IMR-90 (cell line): Measurements from ENCODE around the gene ISG15. TPM values are rescaled to one million over a fixed set of nuclear protein-coding genes. Genes with fewer than 3 reads are reported as not detected.

Experiments used
- ATAC-seq: fragments of 200-7000 bp; cut with Tn5 transposase; 2 replicates; pipeline ENCODE4 v1.9.1; 2020; ENCODE audit warnings: low read depth, mild to moderate bottlenecking, moderate library complexity
- BruUV-seq: library from RNA; stranded (reverse); fragments of 400-500 nt; replicated peaks from 2 replicates; lab custom pipeline; 2021; lab: Mats Ljungman, UMichigan
- CTCF ChIA-PET: fragments of 300-600 bp; formaldehyde crosslinking; extraction: SDS; loops from one replicate; lab custom pipeline; 2021; ENCODE audit warnings: antibody characterized with exemption; lab: Yijun Ruan, JAX
- POLR2A ChIA-PET: fragments of 300-600 bp; sonication (Branson Sonifier 250); formaldehyde crosslinking; loops from one replicate; lab custom pipeline; 2022; ENCODE audit warnings: antibody characterized with exemption; ENCODE audit not compliant: unreplicated experiment; lab: Charles Lee
- DNase-seq: peaks from one replicate; pipeline ENCODE4 v3.0.0; 2013
- H2AFZ ChIP-seq: replicated peaks from 2 replicates; pipeline ENCODE3; 2013; ENCODE audit warnings: low read length, mild to moderate bottlenecking; ENCODE audit not compliant: poor library complexity
- H2AK5ac ChIP-seq: 2 replicates; pipeline ENCODE4 v1.6.1; 2013; ENCODE audit warnings: low read depth, low read length, inconsistent platforms
- H2AK9ac ChIP-seq: replicated peaks from 2 replicates; pipeline ENCODE3; 2013; ENCODE audit warnings: mild to moderate bottlenecking, low read depth, low read length, moderate library complexity; ENCODE audit not compliant: poor library complexity
- H2BK120ac ChIP-seq: 2 replicates; pipeline ENCODE4 v1.6.1; 2013; ENCODE audit warnings: low read depth, low read length, inconsistent platforms
- H2BK15ac ChIP-seq: 3 replicates; pipeline ENCODE4 v1.6.1; 2013; ENCODE audit warnings: low read depth, low read length, inconsistent platforms
- H2BK20ac ChIP-seq: 2 replicates; pipeline ENCODE4 v1.6.1; 2013; ENCODE audit warnings: low read depth, mild to moderate bottlenecking, inconsistent platforms, low read length, moderate library complexity
- H2BK5ac ChIP-seq: 2 replicates; pipeline ENCODE4 v1.6.1; 2013; ENCODE audit warnings: mild to moderate bottlenecking, low read depth, low read length, inconsistent platforms; ENCODE audit not compliant: poor library complexity, severe bottlenecking
- H3K14ac ChIP-seq: replicated peaks from 2 replicates; pipeline ENCODE4 v1.6.1; 2013; ENCODE audit warnings: low read depth, low read length, inconsistent platforms
- H3K18ac ChIP-seq: 2 replicates; pipeline ENCODE4 v1.6.1; 2013; ENCODE audit warnings: low read depth, low read length, control low read depth
- H3K23ac ChIP-seq: 2 replicates; pipeline ENCODE4 v1.6.1; 2013; ENCODE audit warnings: low read depth, low read length, inconsistent platforms
- H3K27ac ChIP-seq: 2 replicates; pipeline ENCODE4 v1.5.1; 2013; ENCODE audit warnings: mild to moderate bottlenecking, control low read depth, low read length; ENCODE audit not compliant: insufficient read depth
- H3K27me3 ChIP-seq: 2 replicates; pipeline ENCODE4 v1.6.1; 2013; ENCODE audit warnings: low read length; ENCODE audit not compliant: control insufficient read depth, insufficient read depth
- H3K36me3 ChIP-seq: 2 replicates; pipeline ENCODE4 v1.6.1; 2013; ENCODE audit warnings: low read length, mixed read lengths; ENCODE audit not compliant: control insufficient read depth, insufficient read depth
- H3K4ac ChIP-seq: 2 replicates; pipeline ENCODE4 v1.6.1; 2013; ENCODE audit warnings: low read depth, low read length, inconsistent platforms
- H3K4me1 ChIP-seq: 2 replicates; pipeline ENCODE4 v1.6.1; 2013; ENCODE audit warnings: low read length, mixed read lengths; ENCODE audit not compliant: control insufficient read depth, insufficient read depth
- H3K4me2 ChIP-seq: 2 replicates; pipeline ENCODE4 v1.6.1; 2013; ENCODE audit warnings: low read depth, mild to moderate bottlenecking, control low read depth, low read length, moderate library complexity
- H3K4me3 ChIP-seq: 2 replicates; pipeline ENCODE4 v1.5.1; 2013; ENCODE audit warnings: low read depth, mild to moderate bottlenecking, control low read depth, low read length, moderate library complexity; ENCODE audit not compliant: insufficient read depth
- H3K56ac ChIP-seq: 2 replicates; pipeline ENCODE4 v1.6.1; 2013; ENCODE audit warnings: low read length, inconsistent platforms; ENCODE audit not compliant: insufficient read depth; ENCODE audit errors: extremely low read depth
- H3K79me1 ChIP-seq, 2 experiments: 2 replicates each; pipeline ENCODE4 v1.6.1; 2013; ENCODE audit warnings: low read length in 2 of 2, inconsistent platforms in 1 of 2, low read depth in 1 of 2
- H3K9ac ChIP-seq: 2 replicates; pipeline ENCODE4 v1.6.1; 2013; ENCODE audit warnings: low read depth, low read length, control low read depth
- H3K9me1 ChIP-seq: 2 replicates; pipeline ENCODE4 v1.6.1; 2013; ENCODE audit warnings: low read length, inconsistent platforms; ENCODE audit not compliant: insufficient read depth
- H3K9me3 ChIP-seq: 2 replicates; pipeline ENCODE4 v1.6.1; 2013; ENCODE audit warnings: low read length; ENCODE audit not compliant: control insufficient read depth, insufficient read depth
- H4K20me1 ChIP-seq: 2 replicates; pipeline ENCODE4 v1.6.1; 2013; ENCODE audit warnings: low read length, inconsistent platforms; ENCODE audit not compliant: insufficient read depth
- H4K5ac ChIP-seq: 2 replicates; pipeline ENCODE4 v1.6.1; 2013; ENCODE audit warnings: mild to moderate bottlenecking, low read depth, low read length, control low read depth
- H4K8ac ChIP-seq, 2 experiments: 2 replicates each; pipeline ENCODE4 v1.6.1; 2013; ENCODE audit warnings: low read depth in 2 of 2, low read length in 2 of 2, control low read depth in 1 of 2, inconsistent platforms in 1 of 2
- H4K91ac ChIP-seq: 2 replicates; pipeline ENCODE4 v1.6.1; 2013; ENCODE audit warnings: low read depth, low read length, inconsistent platforms; ENCODE audit not compliant: insufficient read depth
- BHLHE40 ChIP-seq: fragments of 150-350 bp; IDR thresholded peaks from 2 replicates; pipeline ENCODE4 v1.6.1; 2016; ENCODE audit warnings: mild to moderate bottlenecking, low read depth, low read length
- ELK1 ChIP-seq: fragments of 150-350 bp; IDR thresholded peaks from 2 replicates; pipeline ENCODE4 v1.6.1; 2016; ENCODE audit warnings: low read depth, mild to moderate bottlenecking, low read length, moderate library complexity, borderline replicate concordance
- MAFK ChIP-seq: IDR thresholded peaks from 2 replicates; pipeline ENCODE4 v1.6.1; 2012; ENCODE audit warnings: low read depth, low read length, improper control_type of control experiment
- MXI1 ChIP-seq: IDR thresholded peaks from 2 replicates; pipeline ENCODE4 v1.6.1; 2012; ENCODE audit warnings: low read depth, mild to moderate bottlenecking, low read length, moderate library complexity, borderline replicate concordance
- RCOR1 ChIP-seq: IDR thresholded peaks from 2 replicates; pipeline ENCODE4 v1.6.1; 2012; ENCODE audit warnings: mild to moderate bottlenecking, low read length, improper control_type of control experiment; ENCODE audit not compliant: insufficient replicate concordance
- whole genome bisulfite sequencing, 2 experiments: methylation state at CpG; one replicate each; pipeline versions ENCODE4 v1.1.5 to v1.1.7; 2013; ENCODE audit warnings: missing lambda C conversion rate in 2 of 2; ENCODE audit not compliant: insufficient read length in 1 of 2; ENCODE audit errors: extremely low coverage in 2 of 2; 5-methylcytosine and 5-hydroxymethylcytosine counted together
- dilution Hi-C: fragments of 300-500 bp; cut with HindIII; formaldehyde crosslinking; loops from one replicate; pipeline ENCODE4 v1.14.3; 2018; ENCODE audit warnings: low sequenced_read_pairs; ENCODE audit not compliant: unreplicated experiment
- in situ Hi-C: fragments of 300-500 bp; cut with MboI; formaldehyde crosslinking; loops from 3 replicates; pipeline ENCODE4 v1.14.3; 2019; ENCODE audit warnings: low sequenced_read_pairs, inconsistent platforms, mixed read lengths
- intact Hi-C: fragments of 100-400 bp; cut with micrococcal nuclease; formaldehyde crosslinking; loops from 2 replicates; pipeline ENCODE4 v1.10.0; 2022
- polyA plus RNA-seq, 3 experiments: library from polyadenylated mRNA; depleted of rRNA; stranded (reverse); fragments of >200 nt; gene quantifications; 2 replicates each; pipeline ENCODE4 v1.2.3, GENCODE V29; 2012; ENCODE audit warnings: low replicate concordance in 1 of 3
- total RNA-seq: library from RNA; depleted of rRNA; stranded (reverse); fragments of >200 nt; gene quantifications from 2 replicates; pipeline ENCODE4 v1.2.3, GENCODE V29; 2012
- TF ChIP-seq, protein P1 (sequence below): fragments of 150-350 bp; IDR thresholded peaks from 2 replicates; pipeline ENCODE4 v1.6.1; 2017; ENCODE audit warnings: mild to moderate bottlenecking, antibody characterized with exemption, low read length, low read depth

ISG15 gene
- total and polyA plus RNA-seq, 2 of the 4 experiments (the other 2 are of a cell fraction) = 99.1 to 105 TPM

DNA sequence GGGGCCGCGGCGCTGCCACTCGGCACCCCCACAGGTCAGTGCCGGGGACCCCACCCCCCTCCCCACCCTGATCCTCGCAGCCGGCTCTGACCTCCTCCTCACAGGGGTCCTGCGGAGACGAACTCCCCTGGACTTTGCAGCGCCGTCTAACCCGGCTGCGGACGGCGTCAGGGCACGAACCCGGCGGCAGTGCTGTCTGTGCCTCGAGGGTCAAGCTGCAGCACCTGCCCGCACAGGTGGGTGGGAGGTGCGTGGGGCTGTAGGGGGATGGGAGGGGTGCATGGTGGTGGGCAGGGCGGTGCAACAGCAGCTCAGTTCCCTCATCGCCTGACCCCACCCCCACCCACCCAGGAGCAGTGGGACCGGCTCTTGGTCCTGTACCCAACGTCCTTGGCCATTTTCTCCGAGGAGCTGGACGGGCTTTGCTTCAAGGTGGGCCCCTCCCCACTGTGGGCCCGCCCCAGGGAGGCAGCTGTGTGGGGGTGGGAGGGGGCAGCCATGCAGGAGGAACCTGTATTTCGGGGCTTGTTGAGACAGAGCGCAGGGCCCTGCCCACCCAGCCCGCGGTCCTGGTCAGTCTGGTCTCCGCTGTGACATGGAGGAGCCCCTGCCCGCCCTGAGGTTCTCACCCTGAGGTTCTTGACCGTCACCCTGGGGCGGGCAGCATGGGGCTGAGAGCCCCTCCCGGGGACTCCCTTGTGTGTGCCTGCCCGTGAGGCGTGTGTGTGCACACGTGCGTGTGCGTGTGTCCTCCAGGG, 42.1 kb upstream of the ISG15 start (continued):
- TF ChIP-seq BHLHE40 = no peak

DNA sequence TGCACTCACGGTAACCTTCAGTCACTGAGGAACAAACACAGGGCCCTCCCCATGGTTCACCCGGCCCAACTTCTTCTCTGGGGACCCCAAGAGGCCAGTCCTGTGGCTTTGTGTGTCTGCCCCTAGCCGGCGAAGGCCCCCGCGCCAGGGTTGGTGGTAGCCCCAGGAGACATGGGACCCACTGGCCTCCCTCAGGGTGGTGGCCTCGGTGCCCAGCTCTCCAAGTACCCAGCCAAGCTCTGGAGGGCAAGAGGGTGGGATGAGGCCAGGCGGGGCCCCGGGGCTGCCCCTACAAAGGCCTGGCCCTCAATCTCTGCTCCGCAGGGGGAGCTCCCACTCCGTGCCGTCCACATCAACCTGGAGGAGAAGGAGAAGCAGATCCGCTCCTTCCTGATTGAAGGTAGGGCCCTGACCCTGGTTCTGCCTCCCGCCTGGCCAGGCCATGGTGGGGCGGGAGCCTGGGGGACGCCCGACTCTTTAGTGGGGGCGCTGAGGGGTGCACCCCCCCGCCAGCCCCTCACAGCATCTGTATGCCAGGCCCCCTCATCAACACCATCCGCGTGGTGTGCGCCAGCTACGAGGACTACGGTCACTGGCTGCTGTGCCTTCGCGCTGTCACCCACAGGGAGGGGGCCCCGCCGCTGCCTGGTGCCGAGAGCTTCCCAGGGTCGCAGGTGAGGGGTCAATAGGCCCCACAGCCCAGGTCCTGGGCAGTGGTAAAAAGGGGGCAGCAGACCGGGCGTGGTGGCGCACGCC, 41.4 kb upstream of the ISG15 start:
- Histone ChIP-seq H3K9me3 (no peaks in the 10 kb centered on the region), H3K36me3 (no peaks in the 10 kb centered on the region), H4K5ac (no peak overlapping the region), H3K79me1 (0 out of 4 replicates have a peak, but pooled peaks cover 0 to 5% of the 10 kb centered on the region in 2 experiments), H4K91ac (no peak overlapping the region), H3K4me1 (0 out of 2 replicates have a peak, but pooled peaks cover 2% of the 10 kb centered on the region), H2BK20ac (no peak overlapping the region), H4K8ac (no peak overlapping the region), H3K14ac (no peak overlapping the region), H2AK9ac (no peak overlapping the region), H3K23ac (no peak overlapping the region), H3K27ac (no peak overlapping the region), H3K56ac (no peak overlapping the region), H2BK120ac (no peak overlapping the region), H3K4me3 (no peak overlapping the region), H3K9me1 (peaks cover 6% of the 10 kb centered on the region), H3K9ac (no peak overlapping the region), H2BK5ac (no peak overlapping the region), H3K18ac (no peak overlapping the region), H2AFZ (no peak overlapping the region), H3K4ac (no peak overlapping the region), H3K27me3 (peaks cover 5% of the 10 kb centered on the region; the same call in 1 of the 2 replicates), H4K20me1 (no peaks in the 10 kb centered on the region; the same call in 1 of the 2 replicates), H3K4me2 (no peak overlapping the region), H2AK5ac (no peak overlapping the region), H2BK15ac (no peak overlapping the region)
- DNase-seq (no peak), ATAC-seq (no peak)
- dilution Hi-C loops = no loop called here
- ChIA-PET CTCF (no interaction called here), POLR2A (no interaction called here)
- WGBS, 2 experiments = 82% methylated on average over 12 of the region's 34 CpGs; no CpG with 5 or more reads in 1 of the 2 experiments
- no peak for TF ChIP-seq ELK1
- no peak for TF ChIP-seq MXI1
- TF ChIP-seq, protein P1, sequence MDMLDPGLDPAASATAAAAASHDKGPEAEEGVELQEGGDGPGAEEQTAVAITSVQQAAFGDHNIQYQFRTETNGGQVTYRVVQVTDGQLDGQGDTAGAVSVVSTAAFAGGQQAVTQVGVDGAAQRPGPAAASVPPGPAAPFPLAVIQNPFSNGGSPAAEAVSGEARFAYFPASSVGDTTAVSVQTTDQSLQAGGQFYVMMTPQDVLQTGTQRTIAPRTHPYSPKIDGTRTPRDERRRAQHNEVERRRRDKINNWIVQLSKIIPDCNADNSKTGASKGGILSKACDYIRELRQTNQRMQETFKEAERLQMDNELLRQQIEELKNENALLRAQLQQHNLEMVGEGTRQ = no peak
- no peak for TF ChIP-seq MAFK
- no peak for TF ChIP-seq RCOR1
- BruUV-seq = no TSS peak
- intact Hi-C loops = no loop called here
- in situ Hi-C loops = no loop called here
